Cardiac muscle cell (in vitro differentiated cells and primary cell): ENCODE measurements around the gene ARID3A. TPM values are rescaled to one million over a fixed set of nuclear protein-coding genes. Genes with fewer than 3 reads are reported as not detected.

Experiments
- DNase-seq, 2 donors: peaks; one replicate each; pipeline versions ENCODE4 v3.0.0 to v3.0.0-alpha.2; 2010 to 2017; ENCODE audit warnings: low read depth in 1 of 2, low spot score in 1 of 2
- H3K27ac ChIP-seq: fragments of 200-600 bp; sonication (generic); 2 replicates; pipeline ENCODE4 v1.5.1; 2016
- H3K27me3 ChIP-seq: fragments of 200-600 bp; sonication (generic); 2 replicates; pipeline ENCODE4 v1.6.0; 2016; ENCODE audit warnings: control low read depth
- H3K36me3 ChIP-seq: fragments of 200-600 bp; sonication (generic); 2 replicates; pipeline ENCODE4 v1.5.1; 2016; ENCODE audit warnings: control low read depth
- H3K4me1 ChIP-seq: fragments of 200-600 bp; sonication (generic); 2 replicates; pipeline ENCODE4 v1.8.1; 2017; ENCODE audit warnings: low read depth, mild to moderate bottlenecking, mixed run types
- H3K4me3 ChIP-seq: fragments of 200-600 bp; sonication (generic); 2 replicates; pipeline ENCODE4 v1.5.1; 2016; ENCODE audit warnings: mild to moderate bottlenecking
- H3K9me3 ChIP-seq: fragments of 200-600 bp; sonication (generic); 2 replicates; pipeline ENCODE4 v1.5.1; 2017; ENCODE audit warnings: low read depth, mild to moderate bottlenecking, control low read depth
- CTCF ChIP-seq: IDR thresholded peaks from 2 replicates; pipeline ENCODE4 v1.5.1; 2012; ENCODE audit warnings: low read depth, mild to moderate bottlenecking, low read length
- polyA plus RNA-seq: library from polyadenylated mRNA; unstranded; fragments of >200 nt; fragmentation: Nextera tagmentation; extraction: Ambion mirVana; gene quantifications from 2 replicates; pipeline ENCODE4 v1.2.1, GENCODE V29; 2016
- total RNA-seq: library from RNA; depleted of rRNA; stranded (reverse); fragments of >200 nt; gene quantifications from 2 replicates; pipeline ENCODE4 v1.2.3, GENCODE V29; 2016

ARID3A gene
- total and polyA plus RNA-seq, 2 experiments from 2014 or later: 39.1 to 62.3 TPM

GRCh38 chr19:913080-913748 is 12.6 kb upstream of the ARID3A start, which contains the start of gene R3HDM4:
TSS of gene R3HDM4 (minus strand) at chr19:913219. CDS start at chr19:913157, 62 bp downstream.
- Histone ChIP-seq H3K9me3 (no peaks in the 10 kb centered on the region), H3K36me3 (no peaks in the 10 kb centered on the region), H3K4me1 (no peaks in the 10 kb centered on the region), H3K4me3 (peak within 1 kb of the TSS; percentile 97), H3K27me3 (peaks cover 21% of the 10 kb centered on the region), H3K27ac (no peak within 1 kb of the TSS)
- DNase-seq: peak; percentile 66 to 83
- no peak for TF ChIP-seq CTCF

GRCh38 chr19:916645-917322 is 9.1 kb upstream of the ARID3A start:
- peak in 1 of 2 donors; percentile 31 for DNase-seq
- Histone ChIP-seq H3K4me3 (peak overlapping the region; percentile 30), H3K4me1 (no peaks in the 10 kb centered on the region), H3K36me3 (no peaks in the 10 kb centered on the region), H3K27ac (no peak overlapping the region), H3K9me3 (no peaks in the 10 kb centered on the region), H3K27me3 (peaks cover 54% of the 10 kb centered on the region)
- no peak for TF ChIP-seq CTCF

GRCh38 chr19:917323-918151 is 8.3 kb upstream of the ARID3A start, which contains the start of gene KISS1R:
TSS of gene KISS1R (plus strand) at chr19:917333. CDS start at chr19:917503, 170 bp downstream.
- H3K27ac ChIP-seq: no peak within 1 kb of the TSS
- peak within 1 kb of the TSS; percentile 30 for H3K4me3 ChIP-seq
- H3K9me3 ChIP-seq: no peaks in the 10 kb centered on the region
- peak; percentile 44 for TF ChIP-seq CTCF
- DNase-seq: peak in 1 of 2 donors; percentile 75
- no peaks in the 10 kb centered on the region for H3K36me3 ChIP-seq
- no peaks in the 10 kb centered on the region for H3K4me1 ChIP-seq
- H3K27me3 ChIP-seq: peaks cover 54% of the 10 kb centered on the region

GRCh38 chr19:918152-918437 is 7.7 kb upstream of the ARID3A start:
- H3K4me3 ChIP-seq: peak overlapping the region; percentile 30
- no peaks in the 10 kb centered on the region for H3K4me1 ChIP-seq

More at GRCh38 chr19:918152-918437, 7.7 kb upstream of the ARID3A start:
- no peak for TF ChIP-seq CTCF
- Histone ChIP-seq H3K27me3 (peaks cover 54% of the 10 kb centered on the region), H3K9me3 (no peaks in the 10 kb centered on the region), H3K36me3 (no peaks in the 10 kb centered on the region), H3K27ac (no peak overlapping the region)
- DNase-seq: no peak
